Progenitor cell of endocrine pancreas (in vitro differentiated cells): Measurements from ENCODE around the gene HK3. TPM values are rescaled to one million over a fixed set of nuclear protein-coding genes. Genes with fewer than 3 reads are reported as not detected.

Source experiments
- DNase-seq: peaks from one replicate; pipeline ENCODE4 v3.0.0; 2021; ENCODE audit warnings: low spot score; ENCODE audit not compliant: unreplicated experiment
- H3K27ac Mint-ChIP-seq: 2 replicates; pipeline ENCODE4 v1.8.0; 2021; ENCODE audit warnings: mild to moderate bottlenecking, moderate library complexity, mixed read lengths
- H3K27me3 Mint-ChIP-seq: 2 replicates; pipeline ENCODE4 v1.8.0; 2021; ENCODE audit warnings: mixed read lengths
- H3K36me3 Mint-ChIP-seq: 2 replicates; pipeline ENCODE4 v1.8.0; 2022; ENCODE audit warnings: mixed read lengths; ENCODE audit not compliant: insufficient read depth
- H3K4me1 Mint-ChIP-seq: 2 replicates; pipeline ENCODE4 v1.8.0; 2021; ENCODE audit warnings: low read depth, mixed read lengths
- H3K4me3 Mint-ChIP-seq: 2 replicates; pipeline ENCODE4 v1.8.0; 2021; ENCODE audit warnings: low read depth, mild to moderate bottlenecking, moderate library complexity, mixed read lengths
- H3K9me3 Mint-ChIP-seq: 2 replicates; pipeline ENCODE4 v1.8.0; 2021; ENCODE audit warnings: low read depth, mixed read lengths
- CTCF ChIP-seq: fragments of 200-600 bp; sonication (generic); IDR thresholded peaks from one replicate; pipeline ENCODE4 v1.5.0; 2021; ENCODE audit warnings: antibody characterized with exemption, mild to moderate bottlenecking; ENCODE audit not compliant: unreplicated experiment
- total RNA-seq: library from RNA; stranded (reverse); gene quantifications from 2 replicates; pipeline ENCODE4 v1.2.1, GENCODE V29; 2021

HK3 gene
- total RNA-seq, 1 donor from 2014 or later: not detected

GRCh38 chr5:176830995-176831423 is 68.1 kb downstream of the HK3 start:
- no peak for TF ChIP-seq CTCF
- Mint-ChIP-seq H3K36me3 (no peaks in the 10 kb centered on the region), H3K27ac (no peak overlapping the region), H3K27me3 (peaks cover 20% of the 10 kb centered on the region), H3K4me1 (no peaks in the 10 kb centered on the region), H3K9me3 (no peaks in the 10 kb centered on the region), H3K4me3 (no peak overlapping the region)
- DNase-seq: no peak

Other genes with a start within 250 kb of the HK3 start
- 2.8 and 2.9 TPM in 2 replicates for gene UNC5A, start 88.8 kb downstream of the HK3 start, total RNA-seq
- gene UIMC1, start 107.4 kb upstream of the HK3 start, total RNA-seq: 47.4 and 47.6 TPM in 2 replicates
- 36.0 and 42.2 TPM in 2 replicates for gene ZNF346, start 123.3 kb upstream of the HK3 start, total RNA-seq
- gene FGFR4, start 187.6 kb upstream of the HK3 start, total RNA-seq: 244 and 258 TPM in 2 replicates
- gene NSD1, start 234.4 kb upstream of the HK3 start, total RNA-seq: 168 and 178 TPM in 2 replicates